ENCODE measurements around the gene ASIC1. TPM values are rescaled to one million over a fixed set of nuclear protein-coding genes. Genes with fewer than 3 reads are reported as not detected.
A peak's percentile ranks its signal among the peaks of the same experiment; 100 is the strongest.

Gene ASIC1
- polyA plus RNA-seq, 3 donors = not detected

DNA sequence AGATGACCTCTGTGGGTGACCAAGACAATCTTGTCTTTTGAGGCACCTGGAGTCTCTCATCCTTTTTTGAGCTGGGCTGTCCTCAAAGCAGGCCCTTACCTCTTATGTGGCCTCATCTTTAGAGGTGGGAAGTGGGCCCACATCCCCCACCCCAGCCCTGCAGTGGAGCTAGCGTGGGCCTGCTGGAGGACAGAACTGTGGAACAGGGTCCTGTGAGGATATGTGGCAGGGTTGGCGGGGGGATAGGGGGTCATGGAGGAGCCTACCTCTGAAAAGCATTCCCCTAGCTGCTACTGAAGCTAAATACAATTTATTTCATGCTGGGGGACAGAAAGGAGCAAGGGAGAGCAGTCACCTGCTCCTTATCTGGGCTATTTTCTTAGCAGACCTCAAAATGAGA lies 46.0 kb downstream of the ASIC1 start:
- Mint-ChIP-seq H3K9me3 (peaks cover 0 to 2% (median 0%) of the 10 kb centered on the region in 7 donors), H3K27me3 (ENCODE audit: low read depth in 3 of 3) (peaks cover 2 to 5% (median 5%) of the 10 kb centered on the region in 3 donors), H3K27ac (peak overlapping the region in 1 of 7 donors; percentile 6), H3K36me3 (peaks cover 29 to 34% of the 10 kb centered on the region in 2 donors), H3K4me3 (no peak overlapping the region), H3K4me1 (no peaks in the 10 kb centered on the region)
- no peak overlapping the region for H3K27ac ChIP-seq (ENCODE audit: low read depth in 1 of 2, low read length in 2 of 2)
- no peak overlapping the region for H3K4me2 ChIP-seq (replicated peaks; ENCODE audit: extremely low read depth, low read length, poor library complexity, severe bottlenecking)
- H3K36me3 ChIP-seq (replicated peaks in 1 of 2; ENCODE audit: control insufficient read depth in 1 of 2, insufficient read depth in 2 of 2, low read length in 2 of 2) = peaks cover 21 to 33% of the 10 kb centered on the region in 2 donors
- no peaks in the 10 kb centered on the region for H3K9me3 ChIP-seq (replicated peaks in 1 of 2; ENCODE audit: control insufficient read depth in 1 of 2, insufficient read depth in 1 of 2, low read length in 2 of 2)
- H3K79me2 ChIP-seq (ENCODE audit: insufficient read depth, low read length) = no peaks in the 10 kb centered on the region
- no peaks in the 10 kb centered on the region for H4K20me1 ChIP-seq (ENCODE audit: insufficient read depth, low read length)
- no CpG with 5 or more reads among the region's 2 CpGs for WGBS (ENCODE audit: insufficient coverage)
- no peak overlapping the region for H3K9ac ChIP-seq (ENCODE audit: insufficient read depth, low read length, poor library complexity, severe bottlenecking)
- no peak overlapping the region for H2AFZ ChIP-seq (ENCODE audit: insufficient read depth, low read depth, low read length, poor library complexity, severe bottlenecking)
- TF ChIP-seq, protein P1, sequence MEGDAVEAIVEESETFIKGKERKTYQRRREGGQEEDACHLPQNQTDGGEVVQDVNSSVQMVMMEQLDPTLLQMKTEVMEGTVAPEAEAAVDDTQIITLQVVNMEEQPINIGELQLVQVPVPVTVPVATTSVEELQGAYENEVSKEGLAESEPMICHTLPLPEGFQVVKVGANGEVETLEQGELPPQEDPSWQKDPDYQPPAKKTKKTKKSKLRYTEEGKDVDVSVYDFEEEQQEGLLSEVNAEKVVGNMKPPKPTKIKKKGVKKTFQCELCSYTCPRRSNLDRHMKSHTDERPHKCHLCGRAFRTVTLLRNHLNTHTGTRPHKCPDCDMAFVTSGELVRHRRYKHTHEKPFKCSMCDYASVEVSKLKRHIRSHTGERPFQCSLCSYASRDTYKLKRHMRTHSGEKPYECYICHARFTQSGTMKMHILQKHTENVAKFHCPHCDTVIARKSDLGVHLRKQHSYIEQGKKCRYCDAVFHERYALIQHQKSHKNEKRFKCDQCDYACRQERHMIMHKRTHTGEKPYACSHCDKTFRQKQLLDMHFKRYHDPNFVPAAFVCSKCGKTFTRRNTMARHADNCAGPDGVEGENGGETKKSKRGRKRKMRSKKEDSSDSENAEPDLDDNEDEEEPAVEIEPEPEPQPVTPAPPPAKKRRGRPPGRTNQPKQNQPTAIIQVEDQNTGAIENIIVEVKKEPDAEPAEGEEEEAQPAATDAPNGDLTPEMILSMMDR (IDR thresholded peaks at IDR 0.05) = no peak
- no peaks in the 10 kb centered on the region for H3K4me1 ChIP-seq (ENCODE audit: control insufficient read depth in 1 of 2, insufficient read depth in 2 of 2, low read length in 2 of 2)
- H3K27me3 ChIP-seq (ENCODE audit: control insufficient read depth in 2 of 2, insufficient read depth in 2 of 2, low read length in 2 of 2) = no peaks in the 10 kb centered on the region
- H3K4me3 ChIP-seq (replicated peaks in 1 of 3; ENCODE audit: low read depth in 2 of 3, low read length in 3 of 3) = no peak overlapping the region
- intact Hi-C loops (cut with micrococcal nuclease) = no loop called here
- no peak for DNase-seq

- Histone ChIP-seq H3K79me2 (ENCODE audit: insufficient read depth, low read length) (no peaks in the 10 kb centered on the region), H3K4me3 (replicated peaks in 1 of 3; ENCODE audit: low read depth in 2 of 3, low read length in 3 of 3) (no peak within 1 kb of the TSS), H4K20me1 (ENCODE audit: insufficient read depth, low read length) (no peaks in the 10 kb centered on the region), H3K27me3 (ENCODE audit: control insufficient read depth in 2 of 2, insufficient read depth in 2 of 2, low read length in 2 of 2) (no peaks in the 10 kb centered on the region), H3K9me3 (replicated peaks in 1 of 2; ENCODE audit: control insufficient read depth in 1 of 2, insufficient read depth in 1 of 2, low read length in 2 of 2) (no peaks in the 10 kb centered on the region), H3K4me1 (ENCODE audit: control insufficient read depth in 1 of 2, insufficient read depth in 2 of 2, low read length in 2 of 2) (no peaks in the 10 kb centered on the region), H2AFZ (ENCODE audit: insufficient read depth, low read depth, low read length, poor library complexity, severe bottlenecking) (no peak within 1 kb of the TSS), H3K27ac (ENCODE audit: low read depth in 1 of 2, low read length in 2 of 2) (no peak within 1 kb of the TSS), H3K36me3 (replicated peaks in 1 of 2; ENCODE audit: control insufficient read depth in 1 of 2, insufficient read depth in 2 of 2, low read length in 2 of 2) (peaks cover 16 to 28% of the 10 kb centered on the region in 2 donors), H3K4me2 (replicated peaks; ENCODE audit: extremely low read depth, low read length, poor library complexity, severe bottlenecking) (no peak within 1 kb of the TSS), H3K9ac (ENCODE audit: insufficient read depth, low read length, poor library complexity, severe bottlenecking) (no peak within 1 kb of the TSS)
- H3K4me1 Mint-ChIP-seq = no peaks in the 10 kb centered on the region
- 85% methylated on average over 7 of the region's 13 CpGs for WGBS (ENCODE audit: insufficient coverage)
- no peak within 1 kb of the TSS for H3K4me3 Mint-ChIP-seq
- H3K9me3 Mint-ChIP-seq = peaks cover 0 to 2% (median 0%) of the 10 kb centered on the region in 7 donors
- TF ChIP-seq, protein P1 (IDR thresholded peaks at IDR 0.05) = no peak
- H3K36me3 Mint-ChIP-seq = peaks cover 24 to 30% of the 10 kb centered on the region in 2 donors
- peak within 1 kb of the TSS in 1 of 7 donors; percentile 6 for H3K27ac Mint-ChIP-seq
- intact Hi-C loops (cut with micrococcal nuclease) = no loop called here
- no peak for DNase-seq
- peaks cover 3 to 5% (median 5%) of the 10 kb centered on the region in 3 donors for H3K27me3 Mint-ChIP-seq (ENCODE audit: low read depth in 3 of 3)
These were observed 46.4 kb downstream of the ASIC1 start, which contains the start of gene GPD1 for GRCh38 chr12:50103767-50104321. TSS of gene GPD1 (plus strand) at chr12:50104008. CDS start at chr12:50104051, 43 bp downstream.

Data from CD14-positive monocyte (primary cell).